GM12878 (cell line): Measurements from ENCODE around the gene SNX11. TPM values are rescaled to one million over a fixed set of nuclear protein-coding genes. Genes with fewer than 3 reads are reported as not detected.

Experiments used
- ATAC-seq: fragments of 200-7000 bp; cut with Tn5 transposase; 3 replicates; pipeline ENCODE4 v1.9.1; 2020; ENCODE audit warnings: mild to moderate bottlenecking, moderate library complexity
- BruUV-seq: library from RNA; stranded (reverse); fragments of 400-500 nt; replicated peaks from 2 replicates; lab custom pipeline; 2021; lab: Mats Ljungman, UMichigan
- CTCF ChIA-PET: fragments of 300-600 bp; sonication (Branson Sonifier 250); formaldehyde crosslinking; extraction: SDS; loops from one replicate; lab custom pipeline; 2021; ENCODE audit warnings: inconsistent platforms; lab: Yijun Ruan, JAX
- POLR2A ChIA-PET: fragments of 350-600 bp; formaldehyde crosslinking; extraction: SDS; loops from one replicate; lab custom pipeline; 2021; ENCODE audit warnings: inconsistent platforms; lab: Charles Lee
- RAD21 ChIA-PET: fragments of 300-600 bp; sonication (Branson Sonifier 250); formaldehyde crosslinking; loops from one replicate; lab custom pipeline; 2023; ENCODE audit warnings: antibody characterized with exemption; ENCODE audit not compliant: unreplicated experiment; lab: Charles Lee
- SMC1A ChIA-PET: fragments of 300-600 bp; sonication (Branson Sonifier 250); formaldehyde crosslinking; loops from one replicate; lab custom pipeline; 2023; ENCODE audit not compliant: unreplicated experiment, uncharacterized antibody; lab: Charles Lee
- DNase-seq: peaks from one replicate; pipeline ENCODE4 v3.0.0-alpha.2; 2011; ENCODE audit warnings: low read depth, low spot score
- FAIRE-seq: peaks from 3 replicates; lab custom pipeline; 2011; peaks lifted over from hg19 to GRCh38; lab: Jason Lieb, UNC
- H2AFZ ChIP-seq: 2 replicates; pipeline ENCODE4 v1.6.0; 2011; ENCODE audit warnings: low read depth, low read length, control low read depth; ENCODE audit not compliant: control insufficient read depth
- H3K27ac ChIP-seq: 2 replicates; pipeline ENCODE4 v1.5.1; 2011; ENCODE audit warnings: control low read depth; ENCODE audit not compliant: control insufficient read depth, insufficient read depth
- H3K27me3 ChIP-seq, 2 experiments: replicated peaks in 1 of 2; 2 replicates each; pipeline versions ENCODE4 v1.6.0 to v1.6.1; 2011; ENCODE audit warnings: low read length in 1 of 2; ENCODE audit not compliant: control insufficient read depth in 2 of 2, insufficient read depth in 2 of 2
- H3K36me3 ChIP-seq, 2 experiments: 2 replicates each; pipeline ENCODE4 v1.5.1; 2011; ENCODE audit warnings: low read length in 1 of 2; ENCODE audit not compliant: control insufficient read depth in 2 of 2, insufficient read depth in 2 of 2
- H3K4me1 ChIP-seq: 2 replicates; pipeline ENCODE4 v1.6.1; 2011; ENCODE audit warnings: mild to moderate bottlenecking, low read length, moderate library complexity, mixed read lengths; ENCODE audit not compliant: control insufficient read depth, insufficient read depth
- H3K4me2 ChIP-seq: 2 replicates; pipeline ENCODE4 v1.6.0; 2011; ENCODE audit warnings: control low read depth; ENCODE audit not compliant: control insufficient read depth, insufficient read depth
- H3K4me3 ChIP-seq: fragments of 200-600 bp; sonication (generic); 2 replicates; pipeline ENCODE4 v1.5.1; 2016
- H3K79me2 ChIP-seq: 2 replicates; pipeline ENCODE4 v1.6.0; 2011; ENCODE audit warnings: low read length; ENCODE audit not compliant: control insufficient read depth, insufficient read depth
- H3K9ac ChIP-seq: 2 replicates; pipeline ENCODE4 v1.8.0; 2011; ENCODE audit warnings: low read length, control low read depth, mixed read lengths; ENCODE audit not compliant: control insufficient read depth, insufficient read depth
- H3K9me3 ChIP-seq: replicated peaks from 3 replicates; pipeline ENCODE4 v1.5.1; 2011; ENCODE audit warnings: mild to moderate bottlenecking, low read length; ENCODE audit not compliant: control insufficient read depth, insufficient read depth
- H4K20me1 ChIP-seq: 2 replicates; pipeline ENCODE4 v1.6.0; 2011; ENCODE audit not compliant: control insufficient read depth, insufficient read depth
- SIX5 ChIP-seq: IDR thresholded peaks from 2 replicates; pipeline ENCODE4 v1.6.1; 2011; ENCODE audit warnings: mild to moderate bottlenecking, low read depth, low read length, moderate library complexity; ENCODE audit not compliant: severe bottlenecking
- SUZ12 ChIP-seq: fragments of 200-600 bp; sonication (generic); IDR thresholded peaks from one replicate; pipeline ENCODE4 v1.6.1; 2018; ENCODE audit warnings: antibody characterized with exemption, mild to moderate bottlenecking; ENCODE audit not compliant: unreplicated experiment
- WGBS: methylation state at CpG from one replicate; pipeline ENCODE4 v1.1.6; 2016; ENCODE audit warnings: low lambda C conversion rate; ENCODE audit not compliant: insufficient replicate concordance, insufficient coverage; ENCODE audit errors: missing lambda C conversion rate; 5-methylcytosine and 5-hydroxymethylcytosine counted together
- in situ Hi-C: fragments of 300-500 bp; cut with MboI; formaldehyde crosslinking; loops from 9 replicates; pipeline ENCODE4 v1.14.3; 2018; ENCODE audit warnings: mixed read lengths
- intact Hi-C: fragments of 100-400 bp; cut with micrococcal nuclease; formaldehyde crosslinking; loops from one replicate; pipeline ENCODE4 v1.14.2; 2022; ENCODE audit not compliant: unreplicated experiment
- polyA plus RNA-seq, 11 experiments: library from polyadenylated mRNA; depleted of rRNA in 4 of 11; unstranded in 6 of 11; stranded (reverse) in 5 of 11; fragments of >200 nt; fragmentation: Nextera tagmentation in 4 of 11; fragmentation: Illumina TruSeq in 1 of 11; extraction: Ambion mirVana in 4 of 11; extraction: Trizol in 1 of 11; gene quantifications; 1 replicate in 1 of 11; 2 replicates in 10 of 11; pipeline versions ENCODE4 v1.2.1 to v1.2.3, GENCODE V29; 2011 to 2016; ENCODE audit warnings: inconsistent platforms in 2 of 11, missing spikeins in 2 of 11, low read depth in 1 of 11
- total RNA-seq, 4 experiments: library from RNA; depleted of rRNA in 3 of 4; stranded (reverse); fragments of >200 nt in 3 of 4; fragmentation: Illumina TruSeq in 1 of 4; extraction: Trizol in 1 of 4; gene quantifications; 2 replicates each; pipeline versions ENCODE4 v1.2.1 to v1.2.3, GENCODE V29; 2013 to 2021
- TF ChIP-seq, protein P1 (sequence below): IDR thresholded peaks from 2 replicates; pipeline ENCODE4 v1.6.1; 2012; ENCODE audit warnings: mild to moderate bottlenecking, low read depth, low read length

The SNX11 gene
- total and polyA plus RNA-seq, 10 of the 15 experiments (the other 5 are each of a cell fraction or from before 2014, with no cell fraction given) = 34.2 to 127 (median 61.8) TPM

GRCh38 chr17:48064638-48065037, 42.9 kb upstream of the SNX11 start:
- RAD21 ChIA-PET = interaction anchor here (1.0 to 2.4 kb wide), 2 partner anchors 12 to 15 kb away, joined by 3 to 7 read pairs; no protein-coding TSS in a partner anchor
- no peaks in the 10 kb centered on the region for H3K4me1 ChIP-seq
- in situ Hi-C loops (loop anchor here (5.0 kb wide), 1 partner anchor 37 kb away; no protein-coding TSS in a partner anchor), intact Hi-C loops (no loop called here)
- no peak for FAIRE-seq
- POLR2A ChIA-PET = interaction anchor here (0.6 to 1.2 kb wide), 2 partner anchors 21 to 231 kb away, joined by 3 to 4 read pairs; no protein-coding TSS in a partner anchor
- TF ChIP-seq SIX5 = no peak
- no peak for TF ChIP-seq SUZ12
- TF ChIP-seq, protein P1, sequence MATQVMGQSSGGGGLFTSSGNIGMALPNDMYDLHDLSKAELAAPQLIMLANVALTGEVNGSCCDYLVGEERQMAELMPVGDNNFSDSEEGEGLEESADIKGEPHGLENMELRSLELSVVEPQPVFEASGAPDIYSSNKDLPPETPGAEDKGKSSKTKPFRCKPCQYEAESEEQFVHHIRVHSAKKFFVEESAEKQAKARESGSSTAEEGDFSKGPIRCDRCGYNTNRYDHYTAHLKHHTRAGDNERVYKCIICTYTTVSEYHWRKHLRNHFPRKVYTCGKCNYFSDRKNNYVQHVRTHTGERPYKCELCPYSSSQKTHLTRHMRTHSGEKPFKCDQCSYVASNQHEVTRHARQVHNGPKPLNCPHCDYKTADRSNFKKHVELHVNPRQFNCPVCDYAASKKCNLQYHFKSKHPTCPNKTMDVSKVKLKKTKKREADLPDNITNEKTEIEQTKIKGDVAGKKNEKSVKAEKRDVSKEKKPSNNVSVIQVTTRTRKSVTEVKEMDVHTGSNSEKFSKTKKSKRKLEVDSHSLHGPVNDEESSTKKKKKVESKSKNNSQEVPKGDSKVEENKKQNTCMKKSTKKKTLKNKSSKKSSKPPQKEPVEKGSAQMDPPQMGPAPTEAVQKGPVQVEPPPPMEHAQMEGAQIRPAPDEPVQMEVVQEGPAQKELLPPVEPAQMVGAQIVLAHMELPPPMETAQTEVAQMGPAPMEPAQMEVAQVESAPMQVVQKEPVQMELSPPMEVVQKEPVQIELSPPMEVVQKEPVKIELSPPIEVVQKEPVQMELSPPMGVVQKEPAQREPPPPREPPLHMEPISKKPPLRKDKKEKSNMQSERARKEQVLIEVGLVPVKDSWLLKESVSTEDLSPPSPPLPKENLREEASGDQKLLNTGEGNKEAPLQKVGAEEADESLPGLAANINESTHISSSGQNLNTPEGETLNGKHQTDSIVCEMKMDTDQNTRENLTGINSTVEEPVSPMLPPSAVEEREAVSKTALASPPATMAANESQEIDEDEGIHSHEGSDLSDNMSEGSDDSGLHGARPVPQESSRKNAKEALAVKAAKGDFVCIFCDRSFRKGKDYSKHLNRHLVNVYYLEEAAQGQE = no peak
- no peak for ATAC-seq
- SMC1A ChIA-PET = interaction anchor here (0.9 to 2.8 kb wide), 5 partner anchors 9 to 39 kb away, joined by 4 to 12 read pairs (median 6); no protein-coding TSS in a partner anchor
- no peak overlapping the region for H3K27ac ChIP-seq
- BruUV-seq = no TSS peak
- H3K4me2 ChIP-seq = no peak overlapping the region
- H3K27me3 ChIP-seq = no peaks in the 10 kb centered on the region
- H3K4me3 ChIP-seq = no peak overlapping the region
- H3K36me3 ChIP-seq = peaks cover 14 to 23% of the 10 kb centered on the region in 2 experiments; a peak in 3 of 4 replicates
- CTCF ChIA-PET = interaction anchor here (0.6 to 5.7 kb wide), 7 partner anchors 9 to 244 kb away, joined by 3 to 44 read pairs (median 4); partner anchors contain the start of gene CDK5RAP3
- H4K20me1 ChIP-seq = no peaks in the 10 kb centered on the region
- no peak overlapping the region for H2AFZ ChIP-seq
- H3K9ac ChIP-seq = no peak overlapping the region
- peaks cover under 1% of the 10 kb centered on the region; the same call in 1 of the 2 replicates for H3K79me2 ChIP-seq
- H3K9me3 ChIP-seq = no peaks in the 10 kb centered on the region
- no peak for DNase-seq
- WGBS = 96% methylated on average over 3 of the region's 3 CpGs
